Activated CD8-positive, alpha-beta T cell treated with anti-CD3 and anti-CD28 coated beads for 36 hours (primary cell): Measurements from ENCODE around the gene ARMC10. TPM values are rescaled to one million over a fixed set of nuclear protein-coding genes. Genes with fewer than 3 reads are reported as not detected.

Source experiments
- ATAC-seq: fragments of 200-7000 bp; cut with Tn5 transposase; one replicate; pipeline ENCODE4 v1.10.0; 2021; ENCODE audit warnings: mild to moderate bottlenecking, moderate library complexity
- CTCF ChIA-PET: fragments of 350-600 bp; sonication (Branson Sonifier 250); formaldehyde crosslinking; loops from one replicate; lab custom pipeline; 2021; ENCODE audit warnings: antibody characterized with exemption; lab: Charles Lee
- POLR2A ChIA-PET: fragments of 350-600 bp; sonication (Branson Sonifier 250); formaldehyde crosslinking; loops from one replicate; lab custom pipeline; 2021; ENCODE audit warnings: antibody characterized with exemption; lab: Charles Lee
- DNase-seq: peaks from one replicate; pipeline ENCODE4 v3.0.0-alpha.2; 2020
- H3K27ac Mint-ChIP-seq: one replicate; pipeline ENCODE4 v1.8.0; 2021; ENCODE audit warnings: mild to moderate bottlenecking, mixed read lengths
- H3K27me3 Mint-ChIP-seq: one replicate; pipeline ENCODE4 v1.8.0; 2021; ENCODE audit warnings: mixed read lengths
- H3K36me3 Mint-ChIP-seq: one replicate; pipeline ENCODE4 v1.8.0; 2021; ENCODE audit warnings: low read depth, mixed read lengths
- H3K4me1 Mint-ChIP-seq: one replicate; pipeline ENCODE4 v1.8.0; 2021; ENCODE audit warnings: low read depth, mixed read lengths
- H3K4me3 Mint-ChIP-seq: one replicate; pipeline ENCODE4 v1.8.0; 2021; ENCODE audit warnings: mild to moderate bottlenecking, moderate library complexity, mixed read lengths
- H3K9me3 Mint-ChIP-seq: one replicate; pipeline ENCODE4 v1.8.0; 2021; ENCODE audit warnings: mixed read lengths
- CTCF ChIP-seq: fragments of 200-600 bp; IDR thresholded peaks from one replicate; pipeline ENCODE4 v1.8.0; 2022; ENCODE audit warnings: antibody characterized with exemption, mild to moderate bottlenecking
- intact Hi-C: fragments of 100-400 bp; cut with micrococcal nuclease; formaldehyde crosslinking; loops from one replicate; pipeline ENCODE4 v1.10.0; 2022
- total RNA-seq, 2 experiments: library from RNA; stranded (reverse); gene quantifications; one replicate each; pipeline ENCODE4 v1.2.3, GENCODE V29; 2021

Gene ARMC10
- total RNA-seq, 2 experiments from 2014 or later = 37.6 to 44.0 TPM

GRCh38 chr7:103114576-103115008 lies 39.7 kb downstream of the ARMC10 start:
- Mint-ChIP-seq H3K9me3 (peaks cover 4% of the 10 kb centered on the region), H3K36me3 (peaks cover 45% of the 10 kb centered on the region), H3K27ac (no peak overlapping the region), H3K4me3 (no peak overlapping the region), H3K27me3 (no peaks in the 10 kb centered on the region), H3K4me1 (peaks cover 6% of the 10 kb centered on the region)
- ATAC-seq = no peak
- intact Hi-C loops = no loop called here
- ChIA-PET POLR2A (interaction anchor here (0.6 kb wide), 1 partner anchor 36 kb away, joined by 3 read pairs; no protein-coding TSS in a partner anchor), CTCF (interaction anchor here (0.6 kb wide), 1 partner anchor 41 kb away, joined by 3 read pairs; no protein-coding TSS in a partner anchor)
- no peak for DNase-seq
- TF ChIP-seq CTCF = no peak

GRCh38 chr7:103115771-103116170 lies 40.8 kb downstream of the ARMC10 start:
- ATAC-seq (no peak), DNase-seq (no peak)
- Mint-ChIP-seq H3K4me1 (peaks cover 3% of the 10 kb centered on the region), H3K27me3 (no peaks in the 10 kb centered on the region), H3K36me3 (peaks cover 40% of the 10 kb centered on the region), H3K4me3 (no peak overlapping the region), H3K27ac (no peak overlapping the region), H3K9me3 (no peaks in the 10 kb centered on the region)
- intact Hi-C loops = no loop called here
- ChIA-PET CTCF (no interaction called here), POLR2A (no interaction called here)
- no peak for TF ChIP-seq CTCF

DNA sequence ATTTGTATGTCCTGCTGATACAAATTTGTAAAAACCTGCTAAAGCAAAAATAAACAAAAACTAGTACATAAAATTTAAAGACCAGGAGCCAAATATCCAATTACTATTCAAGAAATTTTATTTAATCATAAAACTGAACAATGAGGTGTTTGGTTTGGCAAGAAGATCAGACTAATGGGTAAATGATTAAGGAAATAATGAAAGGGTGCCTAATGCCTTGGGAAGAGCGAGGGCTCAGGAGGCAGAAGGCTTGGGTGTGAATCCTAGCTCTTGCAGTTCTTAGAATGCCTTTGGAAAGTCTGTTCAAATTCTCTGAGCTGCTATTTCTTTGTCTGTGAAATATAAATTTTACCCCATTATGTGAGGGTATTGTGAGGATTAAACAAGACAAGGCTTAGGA lies 41.6 kb downstream of the ARMC10 start:
- no peak overlapping the region for H3K4me3 Mint-ChIP-seq
- TF ChIP-seq CTCF = no peak
- ATAC-seq = no peak
- H3K9me3 Mint-ChIP-seq = no peaks in the 10 kb centered on the region
- CTCF ChIA-PET = no interaction called here
- no peak overlapping the region for H3K27ac Mint-ChIP-seq
- no peaks in the 10 kb centered on the region for H3K27me3 Mint-ChIP-seq
- DNase-seq = no peak
- peaks cover 33% of the 10 kb centered on the region for H3K36me3 Mint-ChIP-seq
- intact Hi-C loops = no loop called here
- H3K4me1 Mint-ChIP-seq = peaks cover 3% of the 10 kb centered on the region
- POLR2A ChIA-PET = no interaction called here

GRCh38 chr7:103116991-103117390 lies 42.1 kb downstream of the ARMC10 start:
- Mint-ChIP-seq H3K36me3 (peaks cover 31% of the 10 kb centered on the region), H3K4me3 (no peak overlapping the region), H3K4me1 (peaks cover 3% of the 10 kb centered on the region), H3K27me3 (no peaks in the 10 kb centered on the region), H3K27ac (no peak overlapping the region), H3K9me3 (no peaks in the 10 kb centered on the region)
- POLR2A ChIA-PET = no interaction called here
- no peak for TF ChIP-seq CTCF
- no peak for ATAC-seq
- no peak for DNase-seq
- CTCF ChIA-PET = no interaction called here
- intact Hi-C loops = no loop called here

DNA sequence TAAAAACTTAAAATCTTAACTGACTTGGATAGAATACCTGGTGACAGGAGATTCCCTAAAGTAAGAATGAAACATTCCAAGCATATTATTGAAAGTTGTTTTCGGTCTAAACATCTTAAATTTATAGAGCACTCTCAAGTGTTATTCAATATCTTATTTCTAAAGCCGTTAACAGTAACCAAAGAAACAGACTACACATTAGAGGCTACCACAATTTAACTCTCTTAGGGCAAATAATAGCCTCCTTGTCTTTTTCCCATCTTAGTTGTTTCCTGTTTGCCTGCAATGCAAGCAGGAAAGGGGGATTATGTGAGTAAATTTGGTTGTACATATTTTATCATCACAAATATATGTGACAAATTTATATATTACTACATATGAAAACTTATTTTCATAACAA lies 42.5 kb downstream of the ARMC10 start:
- ChIA-PET POLR2A (no interaction called here), CTCF (no interaction called here)
- no peak for DNase-seq
- Mint-ChIP-seq H3K27me3 (no peaks in the 10 kb centered on the region), H3K4me3 (no peak overlapping the region), H3K4me1 (peaks cover 3% of the 10 kb centered on the region), H3K27ac (no peak overlapping the region), H3K9me3 (no peaks in the 10 kb centered on the region), H3K36me3 (peaks cover 29% of the 10 kb centered on the region)
- no peak for TF ChIP-seq CTCF
- intact Hi-C loops = no loop called here
- ATAC-seq = no peak
